ENCODE data around the gene CPEB1.

GRCh38 chr15:82551646-82552247, 95.4 kb downstream of the CPEB1 start:
- no peak for TF ChIP-seq EP300 (IDR thresholded peaks at IDR 0.05)
- no peak for TF ChIP-seq POLR2A (IDR thresholded peaks at IDR 0.05)

Data from ovary (tissue), 1 donor.